Activated CD4-positive, alpha-beta T cell treated with anti-CD3 and anti-CD28 coated beads, Interleukin-2, Interleukin-4, amounts not matched to agents 100 ng/mL and 50 ng/mL, durations not matched to agents 16 hours and 8 hours (primary cell): ENCODE results near the gene CLPTM1.
A peak's percentile ranks its signal among the peaks of the same experiment; 100 is the strongest.
"Not testable (repeated sequence)": the region's sequence is repeated elsewhere in the genome, so short reads cannot be mapped to it uniquely, and the experiment has no call there.

Experiments
- DNase-seq: peaks from one replicate; pipeline ENCODE4 v3.0.0-alpha.2; 2020; ENCODE audit warnings: low spot score

CLPTM1 gene

DNA sequence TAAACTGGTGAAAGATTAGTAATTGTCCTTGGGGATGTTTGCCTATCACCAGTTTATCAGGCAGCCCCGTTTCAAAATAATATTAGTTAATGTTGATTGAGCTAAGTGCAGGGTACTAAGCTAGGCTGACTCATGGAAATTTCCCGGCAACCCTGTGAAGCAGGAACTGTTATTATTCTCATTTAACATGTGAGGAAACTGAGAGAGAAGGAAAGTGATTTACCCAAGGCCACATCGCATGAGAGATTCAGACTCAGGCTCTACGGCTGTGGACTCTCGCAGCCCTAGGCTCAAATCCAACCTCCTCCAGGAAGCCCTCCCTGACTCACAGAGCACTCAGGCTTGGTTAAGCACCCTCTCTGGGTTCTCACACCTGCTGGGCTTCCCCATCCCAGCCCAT lies 19.7 kb downstream of the CLPTM1 start:
- no peak for DNase-seq

DNA sequence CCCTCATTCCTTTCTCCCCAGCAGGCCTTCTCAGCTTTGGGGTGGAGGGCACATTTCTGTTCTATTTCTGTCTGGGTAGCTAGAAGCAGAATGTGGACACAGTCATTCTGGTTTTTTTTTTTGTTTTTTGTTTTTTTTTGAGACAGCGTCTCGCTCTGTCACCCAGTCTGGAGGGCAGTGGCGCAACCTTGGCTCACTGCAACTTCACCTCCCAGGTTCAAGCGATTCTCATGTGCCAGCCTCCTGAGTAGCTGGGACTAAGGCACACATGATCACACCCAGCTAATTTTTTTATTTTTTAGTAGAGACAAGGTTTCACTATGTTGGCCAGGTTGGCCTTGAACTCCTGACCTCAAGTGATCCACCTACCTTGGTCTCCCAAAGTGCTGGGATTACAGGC lies 20.3 kb downstream of the CLPTM1 start:
- no peak for DNase-seq

DNA sequence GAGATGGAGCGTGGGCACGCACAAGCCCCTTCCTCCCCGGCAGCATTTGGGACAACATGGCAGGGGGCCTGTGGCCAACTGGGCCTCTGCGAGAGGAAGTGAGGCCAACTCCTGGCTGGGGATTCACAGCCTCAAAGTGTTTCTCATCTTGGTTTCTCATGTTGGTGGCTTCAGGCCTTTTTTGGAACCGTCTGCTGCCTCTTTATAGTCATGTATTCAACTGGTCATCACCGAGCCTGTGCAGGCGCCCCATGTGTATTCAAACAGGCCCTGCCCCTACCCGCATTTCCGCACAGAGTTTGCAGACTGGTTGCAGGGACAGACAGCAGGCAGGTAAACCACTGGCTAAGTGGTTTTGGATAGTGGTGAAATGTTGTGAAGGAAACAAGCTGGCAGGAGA lies 28.8 kb downstream of the CLPTM1 start:
- DNase-seq: no peak

DNA sequence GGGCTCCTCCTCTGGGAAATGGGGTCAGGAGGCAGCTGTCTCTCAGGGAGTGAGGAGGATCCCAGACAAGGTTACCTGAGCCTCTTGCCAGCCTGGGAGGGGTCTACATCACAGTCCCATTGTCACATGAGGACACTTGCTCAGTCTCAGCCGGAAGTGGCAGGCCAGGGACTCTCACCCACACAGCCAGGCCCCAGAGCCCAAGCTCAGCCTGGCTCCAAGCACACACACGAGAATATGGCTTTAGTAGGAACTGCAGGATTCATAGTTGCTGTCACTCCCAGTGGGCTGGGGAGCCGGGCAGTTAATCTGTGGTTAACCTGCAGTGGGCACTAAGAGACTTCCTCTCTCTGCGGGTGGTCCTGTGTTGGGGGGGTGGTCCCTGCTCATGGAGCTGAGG lies 30.3 kb downstream of the CLPTM1 start:
- DNase-seq: no peak

DNA sequence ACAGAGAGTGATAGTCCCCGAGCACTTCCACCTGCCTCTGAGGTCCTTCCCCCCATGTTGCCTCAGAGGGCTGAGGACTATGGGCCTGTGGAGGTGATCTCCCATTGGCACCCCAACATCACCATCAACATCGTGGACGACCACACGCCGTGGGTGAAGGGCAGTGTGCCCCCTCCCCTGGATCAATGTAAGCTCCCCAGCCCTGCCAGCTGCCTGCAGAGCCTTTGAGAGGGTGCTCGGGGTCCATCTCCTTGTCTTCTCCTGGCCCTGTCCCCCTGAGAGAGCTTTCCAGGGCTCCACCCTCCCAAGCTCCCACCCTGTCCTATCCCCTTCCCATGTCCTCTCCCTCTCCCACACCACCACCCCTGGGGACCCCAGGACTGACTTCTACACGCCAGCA lies 31.2 kb downstream of the CLPTM1 start:
- DNase-seq: no peak

DNA sequence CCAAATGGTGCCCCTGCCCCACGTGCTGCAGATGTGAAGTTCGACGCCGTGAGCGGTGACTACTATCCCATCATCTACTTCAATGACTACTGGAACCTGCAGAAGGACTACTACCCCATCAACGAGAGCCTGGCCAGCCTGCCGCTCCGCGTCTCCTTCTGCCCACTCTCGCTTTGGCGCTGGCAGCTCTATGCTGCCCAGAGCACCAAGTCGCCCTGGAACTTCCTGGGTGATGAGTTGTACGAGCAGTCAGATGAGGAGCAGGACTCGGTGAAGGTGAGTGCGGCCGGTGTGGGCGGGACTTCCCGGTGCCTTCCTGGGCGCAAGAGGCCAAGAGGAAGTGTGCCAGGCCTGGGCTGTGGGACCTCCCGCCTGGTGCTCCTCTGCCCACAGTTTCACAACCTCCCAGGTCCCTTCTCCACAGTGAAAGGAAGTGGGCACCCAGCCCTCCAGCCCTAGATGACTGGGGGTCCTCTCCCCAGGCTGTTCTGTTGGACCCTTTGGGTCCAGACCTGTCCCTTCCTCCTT lies 32.0 kb downstream of the CLPTM1 start:
- no peak for DNase-seq

DNA sequence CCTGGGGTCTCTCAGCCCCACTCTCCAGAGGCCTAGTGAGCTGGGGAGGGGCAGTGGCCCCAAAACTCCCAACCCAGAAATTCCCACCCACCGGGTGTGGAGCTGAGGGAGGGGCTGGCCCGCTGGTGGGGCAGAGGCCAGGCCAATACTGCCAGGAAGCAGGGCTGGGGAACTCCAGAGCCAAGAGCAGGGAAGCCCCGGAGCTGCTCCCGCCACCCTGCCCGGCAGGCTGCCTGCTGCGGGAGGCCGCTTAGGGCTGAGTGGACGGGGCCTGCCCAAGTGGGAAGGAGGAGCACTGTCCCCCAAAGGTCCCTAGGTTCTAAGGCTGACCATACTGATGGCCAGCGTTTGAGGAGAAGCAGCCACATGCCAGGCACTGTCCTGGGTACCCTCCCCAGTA lies 33.1 kb downstream of the CLPTM1 start:
- no peak for DNase-seq

DNA sequence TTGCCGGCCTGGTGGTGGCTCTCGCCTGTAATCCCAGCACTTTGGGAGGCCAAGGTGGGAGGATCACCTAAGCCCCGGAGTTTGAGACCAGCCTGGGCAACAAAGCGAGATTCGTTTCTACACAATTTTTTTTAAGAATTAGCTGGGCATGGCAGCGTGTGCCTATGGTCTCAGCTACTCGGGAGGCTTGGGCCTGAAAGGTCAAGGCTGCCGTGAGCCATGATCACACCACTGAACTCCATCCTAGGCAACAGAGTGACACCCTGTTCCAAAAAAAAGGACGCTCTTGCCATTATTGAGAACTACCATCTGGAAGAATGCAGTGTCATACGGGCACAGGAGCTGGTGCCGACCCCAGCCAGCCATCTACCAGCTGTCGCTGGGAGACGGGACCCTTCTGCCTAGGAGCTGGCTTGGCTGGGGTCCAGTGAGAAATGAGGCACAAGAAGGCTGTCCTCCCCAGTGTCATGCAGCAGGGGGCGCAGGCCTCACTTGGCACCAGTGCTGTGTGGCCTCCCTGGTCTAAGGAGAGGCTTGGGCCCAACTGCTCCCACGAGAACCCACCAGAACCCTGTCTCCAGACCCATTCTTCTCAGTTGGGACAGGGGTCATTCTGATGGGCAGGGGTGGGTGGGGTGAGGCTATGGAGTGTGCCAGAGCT lies 33.8 kb downstream of the CLPTM1 start:
- DNase-seq: peak; percentile 47

DNA sequence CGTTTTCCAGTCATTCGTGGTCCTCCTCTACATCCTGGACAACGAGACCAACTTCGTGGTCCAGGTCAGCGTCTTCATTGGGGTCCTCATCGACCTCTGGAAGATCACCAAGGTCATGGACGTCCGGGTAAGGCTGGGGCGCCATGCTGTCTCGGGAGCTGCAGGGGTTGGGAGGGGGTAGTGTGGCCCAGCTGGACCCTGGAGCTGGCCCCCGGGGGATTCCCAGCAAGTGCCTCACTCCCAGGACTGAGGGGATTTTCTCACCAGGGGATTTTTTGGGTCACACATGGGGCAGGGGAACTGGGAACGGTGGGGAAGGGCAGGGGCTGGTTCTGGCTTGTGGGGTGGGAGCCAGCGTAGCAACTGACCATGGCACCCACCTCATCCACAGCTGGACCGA lies 35.3 kb downstream of the CLPTM1 start:
- no peak for DNase-seq

DNA sequence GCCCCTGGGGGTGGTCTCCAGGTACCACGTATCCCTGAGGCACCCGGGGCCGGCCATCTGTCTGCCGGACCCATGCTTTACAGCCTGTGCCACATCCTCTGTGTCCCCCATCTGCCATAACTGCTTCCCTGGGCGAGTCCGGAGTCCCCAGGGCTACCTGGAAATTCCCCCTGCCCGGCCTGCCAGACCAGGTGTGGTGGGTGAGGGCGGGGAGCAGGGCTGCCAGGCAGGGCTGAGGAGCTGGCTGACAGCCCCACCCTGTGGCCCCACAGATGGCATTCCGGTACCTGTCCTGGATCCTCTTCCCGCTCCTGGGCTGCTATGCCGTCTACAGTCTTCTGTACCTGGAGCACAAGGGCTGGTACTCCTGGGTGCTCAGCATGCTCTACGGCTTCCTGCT lies 35.8 kb downstream of the CLPTM1 start:
- DNase-seq: no peak

DNA sequence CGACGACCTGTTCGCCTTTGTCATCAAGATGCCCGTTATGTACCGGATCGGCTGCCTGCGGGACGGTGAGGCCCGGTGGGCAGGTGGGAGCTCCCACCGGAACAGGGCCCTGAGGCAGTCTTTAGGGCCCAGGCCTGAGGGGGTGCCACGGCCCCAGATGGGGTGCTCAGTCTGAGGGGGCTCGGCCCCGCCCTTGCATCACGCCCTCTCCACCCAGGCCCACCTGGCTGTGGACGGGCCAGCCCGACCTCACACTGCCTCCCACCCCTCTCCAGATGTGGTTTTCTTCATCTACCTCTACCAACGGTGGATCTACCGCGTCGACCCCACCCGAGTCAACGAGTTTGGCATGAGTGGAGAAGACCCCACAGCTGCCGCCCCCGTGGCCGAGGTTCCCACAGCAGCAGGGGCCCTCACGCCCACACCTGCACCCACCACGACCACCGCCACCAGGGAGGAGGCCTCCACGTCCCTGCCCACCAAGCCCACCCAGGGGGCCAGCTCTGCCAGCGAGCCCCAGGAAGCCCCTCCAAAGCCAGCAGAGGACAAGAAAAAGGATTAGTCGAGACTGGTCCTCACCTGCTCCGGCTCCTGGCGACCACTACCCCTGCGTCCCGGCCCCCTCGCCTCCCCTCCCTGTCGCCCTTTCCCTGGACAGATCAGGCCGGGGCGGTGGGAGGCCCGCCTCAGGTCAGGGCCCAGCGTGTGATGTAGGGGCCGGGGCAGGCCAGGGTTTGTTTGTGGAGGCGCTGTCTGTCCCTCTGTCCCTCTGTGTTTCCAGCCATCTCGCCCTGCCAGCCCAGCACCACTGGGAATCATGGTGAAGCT lies 37.4 kb downstream of the CLPTM1 start:
- no peak for DNase-seq

DNA sequence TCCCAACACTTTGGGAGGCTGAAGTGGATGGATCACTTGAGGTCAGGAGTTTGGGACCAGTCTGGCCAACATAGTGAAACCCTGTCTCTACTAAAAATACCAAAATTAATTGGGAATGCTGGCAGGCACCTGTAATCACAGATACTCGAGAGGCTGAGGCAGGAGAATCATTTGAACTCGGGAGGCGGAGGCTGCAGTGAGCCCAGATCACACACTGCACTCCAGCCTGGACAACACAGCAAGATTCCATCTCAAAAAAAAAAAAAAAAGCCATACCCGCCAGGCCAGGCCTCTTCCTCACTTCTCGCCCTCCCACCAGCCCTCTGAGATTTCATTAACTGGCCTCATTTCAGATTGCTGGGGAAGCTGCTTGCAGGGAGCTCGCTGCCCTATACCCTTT lies 38.3 kb downstream of the CLPTM1 start:
- DNase-seq: no peak

DNA sequence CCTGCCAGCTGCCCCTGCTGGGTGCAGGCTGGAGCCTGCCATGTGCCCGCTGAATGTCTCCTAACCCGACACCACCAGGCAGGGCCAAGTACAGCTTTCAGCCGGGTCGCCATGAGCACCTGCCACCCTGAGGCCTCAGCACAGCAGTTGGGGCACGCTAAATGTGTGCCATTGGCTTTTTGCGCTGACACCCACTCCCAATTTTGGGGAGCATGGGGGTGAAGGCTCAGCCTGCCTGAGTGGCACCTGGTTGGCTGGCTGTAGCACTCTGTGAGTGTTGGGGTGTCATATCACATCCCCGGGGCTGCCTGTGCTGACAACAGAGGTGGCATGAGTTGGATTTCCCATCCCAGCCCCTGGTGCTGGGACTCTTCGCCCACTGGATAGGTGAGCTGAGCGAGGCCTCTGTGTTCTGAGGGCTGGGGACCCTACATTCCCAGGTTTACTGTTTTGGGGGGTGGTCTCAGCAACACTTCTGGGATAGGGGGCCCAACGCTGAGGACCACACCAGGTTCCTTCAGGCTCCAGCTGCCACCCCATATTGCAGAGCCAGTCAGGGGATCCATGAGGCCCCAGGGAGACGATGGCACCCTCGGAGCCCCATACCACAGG lies 38.9 kb downstream of the CLPTM1 start:
- no peak for DNase-seq

DNA sequence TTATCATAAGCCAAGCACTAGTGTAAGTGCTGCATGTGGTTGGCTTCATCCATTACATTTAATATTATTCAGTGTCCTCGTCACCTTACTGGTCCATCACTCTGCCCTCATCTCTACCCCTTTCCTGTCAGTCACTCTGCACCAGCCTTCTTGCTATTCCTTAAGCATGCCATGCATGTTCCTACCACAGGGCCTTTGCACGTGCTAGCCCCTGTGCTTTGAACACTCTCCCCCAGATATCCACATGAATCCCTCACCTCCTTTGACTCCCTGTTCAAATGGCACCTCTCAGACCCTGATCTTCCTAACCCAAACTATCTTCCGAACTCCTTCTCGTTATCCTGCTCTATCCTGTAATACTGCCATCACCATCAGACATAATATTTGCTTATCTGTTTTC lies 42.8 kb downstream of the CLPTM1 start:
- DNase-seq: no peak

DNA sequence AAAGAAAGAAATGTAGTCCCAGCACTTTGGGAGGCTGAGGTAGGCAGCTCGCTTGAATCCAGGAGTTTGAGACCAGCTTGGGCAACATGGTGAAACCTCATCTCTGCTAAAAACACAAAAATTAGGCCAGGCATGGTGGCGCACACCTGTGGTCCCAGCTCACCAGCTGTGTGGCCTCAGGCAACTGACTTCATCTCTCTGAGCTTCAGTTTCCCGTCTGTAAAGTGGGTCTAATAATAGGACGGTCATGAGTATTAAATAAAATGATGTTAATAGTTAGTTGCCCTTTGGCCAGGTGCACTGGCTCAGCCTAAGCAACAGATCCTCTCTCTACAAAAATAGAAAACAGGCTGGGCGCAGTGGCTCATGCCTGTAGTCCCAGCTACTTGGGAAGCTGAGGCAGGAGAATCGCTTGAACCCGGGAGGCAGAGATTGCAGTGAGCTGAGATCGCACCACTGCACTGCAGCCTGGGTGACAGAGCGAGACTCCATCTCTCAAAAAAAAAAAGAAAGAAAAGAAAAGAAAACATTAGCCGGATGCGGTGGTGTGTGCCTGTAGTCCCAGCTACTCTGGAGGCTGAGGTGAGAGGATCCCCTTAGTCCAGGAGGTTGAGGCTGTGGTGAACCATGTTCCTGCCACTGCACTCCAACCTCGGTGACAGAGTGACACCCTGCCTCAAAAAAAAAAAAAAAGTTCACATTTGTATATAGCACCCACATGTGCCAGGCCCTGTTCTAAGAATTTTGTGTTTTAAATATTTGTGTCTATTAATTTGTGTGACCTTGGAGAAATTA lies 44.1 kb downstream of the CLPTM1 start:
- DNase-seq: not testable (repeated sequence)

DNA sequence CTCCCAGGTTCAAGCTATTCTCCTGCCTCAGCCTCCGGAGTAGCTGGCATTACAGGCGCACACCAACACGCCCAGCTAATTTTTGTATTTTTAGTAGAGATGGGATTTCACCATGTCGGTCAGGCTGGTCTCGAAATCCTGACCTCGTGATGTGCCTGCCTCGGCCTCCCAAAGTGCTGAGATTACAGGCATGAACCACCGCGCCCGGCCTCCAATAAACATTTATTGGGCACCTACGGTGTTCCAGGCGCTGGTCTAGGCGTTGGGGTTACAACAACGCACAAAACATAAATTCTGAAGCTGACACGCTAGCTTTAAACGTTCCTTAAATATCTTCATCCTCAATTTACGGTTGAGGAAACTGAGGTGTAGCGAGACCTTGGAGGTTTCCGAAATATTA lies 45.5 kb downstream of the CLPTM1 start:
- DNase-seq: not testable (repeated sequence)

DNA sequence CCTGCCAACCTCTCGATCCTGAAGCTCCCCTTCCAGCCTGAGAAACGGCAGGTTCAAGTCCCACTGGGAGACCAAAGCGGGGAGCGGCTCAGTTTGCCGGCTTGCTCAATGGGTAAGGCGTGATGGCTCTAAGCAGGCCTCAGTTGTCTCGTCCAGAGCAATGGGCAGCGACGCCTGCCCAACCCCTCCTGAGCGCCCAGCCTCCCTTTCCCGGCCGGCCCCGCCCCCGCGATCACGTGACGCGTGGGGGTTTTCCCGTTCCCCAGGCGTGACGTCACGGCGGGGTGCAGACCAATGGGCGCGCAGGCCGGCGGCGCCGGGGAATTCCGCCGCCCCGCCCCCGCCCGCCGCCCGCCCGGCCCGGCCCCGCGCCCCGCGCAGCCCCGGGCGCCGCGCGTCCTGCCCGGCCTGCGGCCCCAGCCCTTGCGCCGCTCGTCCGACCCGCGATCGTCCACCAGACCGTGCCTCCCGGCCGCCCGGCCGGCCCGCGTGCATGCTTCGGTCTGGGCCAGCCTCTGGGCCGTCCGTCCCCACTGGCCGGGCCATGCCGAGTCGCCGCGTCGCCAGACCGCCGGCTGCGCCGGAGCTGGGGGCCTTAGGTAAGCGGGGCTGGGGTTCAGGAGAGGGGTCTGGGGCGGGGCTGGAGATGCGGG lies 46.0 kb downstream of the CLPTM1 start, which contains the start of gene RELB:
RELB (plus strand) TSS at position 378 of the 653 bp plus-strand sequence; CDS start at position 494, 116 bp downstream.
- DNase-seq: peak; percentile 95

DNA sequence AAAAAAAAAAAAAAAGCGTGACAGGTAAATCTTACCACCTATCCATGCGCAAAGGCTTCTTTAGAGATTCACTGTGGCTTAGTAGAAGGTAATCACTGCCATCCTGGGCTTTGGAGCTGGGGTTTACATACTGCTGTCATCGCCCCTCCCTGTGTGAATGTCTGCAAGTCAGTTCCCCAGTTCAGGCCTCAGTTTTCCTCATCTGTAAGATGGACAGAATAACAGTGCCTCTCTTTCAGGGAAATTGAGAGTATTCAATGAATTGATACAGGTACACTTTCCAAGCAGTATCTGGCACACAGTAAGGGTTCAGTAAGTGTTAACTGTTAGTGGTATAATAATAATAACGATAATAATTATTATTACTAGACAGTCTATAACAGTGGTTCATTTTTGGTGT lies 48.3 kb downstream of the CLPTM1 start:
- DNase-seq: no peak

DNA sequence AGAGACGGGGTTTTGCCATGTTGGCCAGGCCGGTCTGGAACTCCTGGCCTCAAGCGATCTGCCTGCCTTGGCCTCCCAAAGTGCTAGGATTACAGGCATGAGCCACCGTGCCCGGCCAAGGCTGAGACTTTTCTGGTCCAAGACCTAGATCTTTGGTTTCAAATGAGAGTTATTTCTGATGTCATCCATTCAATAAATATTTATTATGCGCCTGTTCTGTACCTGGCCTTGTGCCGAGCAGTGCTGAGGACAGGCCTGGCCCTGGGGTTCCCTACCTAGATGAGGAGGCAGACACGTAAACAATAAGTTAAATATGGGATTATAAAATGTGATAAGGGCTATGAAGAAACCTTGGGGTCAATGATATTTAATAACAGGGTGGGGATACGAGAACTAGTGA lies 50.6 kb downstream of the CLPTM1 start:
- DNase-seq: no peak

DNA sequence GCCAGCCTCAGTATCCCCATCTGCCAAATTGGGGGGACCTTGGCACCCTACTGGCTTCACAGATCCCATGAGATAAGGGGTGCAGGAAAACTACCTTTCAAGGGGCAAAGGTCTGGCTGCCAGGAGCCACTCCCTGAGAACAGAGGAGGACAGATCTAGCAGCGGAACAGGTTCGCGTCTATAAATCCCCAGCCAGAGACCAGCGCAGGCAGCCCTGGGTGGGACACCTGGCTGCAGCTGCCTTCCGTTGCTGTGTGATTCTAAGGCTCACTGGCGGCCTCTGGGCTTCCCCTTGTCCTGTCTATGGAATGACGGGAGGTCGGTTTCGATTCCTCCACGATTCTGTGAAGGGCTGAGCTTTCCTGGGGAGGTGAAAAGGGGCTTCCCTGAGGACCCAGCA lies 53.4 kb downstream of the CLPTM1 start:
- DNase-seq: no peak

DNA sequence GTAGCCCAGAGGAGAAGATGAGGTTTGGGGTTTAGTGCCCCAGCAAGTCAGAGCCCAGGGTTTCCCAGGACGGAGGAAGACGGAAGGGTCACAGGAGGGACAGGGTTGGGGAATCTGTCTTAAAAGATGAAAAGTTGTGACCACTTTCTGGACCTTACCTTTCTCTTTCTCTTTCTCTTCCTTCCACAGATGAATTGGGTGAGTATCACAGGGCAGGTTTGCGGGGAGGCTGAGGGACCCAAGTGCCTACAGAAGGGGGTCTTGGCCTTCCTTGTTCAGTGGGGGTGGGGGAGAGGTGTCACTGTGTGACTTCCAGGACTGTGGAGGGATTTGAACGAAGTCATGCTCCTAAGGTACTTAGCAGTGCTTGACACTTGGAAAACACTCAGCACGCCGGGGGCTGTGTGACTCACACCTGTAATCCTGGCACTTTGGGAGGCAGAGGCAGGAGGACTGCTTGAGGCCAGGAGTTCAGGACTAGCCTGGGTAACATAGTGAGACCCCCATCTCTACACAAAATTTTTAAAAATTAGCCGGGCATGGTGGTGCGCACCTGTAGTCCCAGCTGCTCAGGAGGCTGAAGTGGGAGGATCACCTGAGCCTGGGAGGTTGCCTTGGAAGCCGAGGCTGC lies 54.6 kb downstream of the CLPTM1 start:
- no peak for DNase-seq
